Jurkat, Clone E6-1 (cell line): Measurements from ENCODE around the gene STARD10.
A peak's percentile ranks its signal among the peaks of the same experiment; 100 is the strongest.

ENCODE experiments used
- DNase-seq: peaks from one replicate; pipeline ENCODE4 v3.0.0-alpha.2; 2011; ENCODE audit warnings: low read depth, low spot score
- H3K4me3 ChIP-seq: 2 replicates; pipeline ENCODE4 v1.5.1; 2011; ENCODE audit warnings: mild to moderate bottlenecking, low read length, control low read depth, moderate library complexity

Gene STARD10

GRCh38 chr11:72784662-72785061 is 9.2 kb downstream of the STARD10 start:
- no peak overlapping the region for H3K4me3 ChIP-seq
- no peak for DNase-seq

- no peak overlapping the region for H3K4me3 ChIP-seq
- DNase-seq, result no peak
These were observed 10.5 kb downstream of the STARD10 start for GRCh38 chr11:72783144-72783905.

- no peak for DNase-seq
- peak overlapping the region; percentile 43 for H3K4me3 ChIP-seq
These were observed 11.5 kb downstream of the STARD10 start for GRCh38 chr11:72782081-72782920.

GRCh38 chr11:72781313-72782080 is 12.3 kb downstream of the STARD10 start:
- peak overlapping the region; percentile 43 for H3K4me3 ChIP-seq
- no peak for DNase-seq

GRCh38 chr11:72781063-72781312 is 12.9 kb downstream of the STARD10 start:
- DNase-seq, result no peak
- H3K4me3 ChIP-seq, result no peak overlapping the region; the same call in 1 of the 2 replicates

GRCh38 chr11:72780296-72781062 is 13.4 kb downstream of the STARD10 start:
- no peak overlapping the region for H3K4me3 ChIP-seq
- DNase-seq, result no peak

- no peak for DNase-seq
- H3K4me3 ChIP-seq, result no peak overlapping the region
These were observed 14.2 kb downstream of the STARD10 start for GRCh38 chr11:72779495-72780128.

GRCh38 chr11:72778535-72779494 is 15.0 kb downstream of the STARD10 start:
- no peak overlapping the region for H3K4me3 ChIP-seq
- DNase-seq, result no peak

GRCh38 chr11:72777755-72778278 is 16.0 kb downstream of the STARD10 start:
- no peak for DNase-seq
- no peak overlapping the region for H3K4me3 ChIP-seq

GRCh38 chr11:72776844-72777754 is 16.7 kb downstream of the STARD10 start:
- H3K4me3 ChIP-seq, result no peak overlapping the region
- DNase-seq, result no peak

GRCh38 chr11:72776117-72776843 is 17.6 kb downstream of the STARD10 start:
- H3K4me3 ChIP-seq, result no peak overlapping the region
- DNase-seq, result no peak

GRCh38 chr11:72775288-72776110 is 18.3 kb downstream of the STARD10 start:
- H3K4me3 ChIP-seq, result no peak overlapping the region
- no peak for DNase-seq

- DNase-seq, result no peak
These were observed 19.3 kb downstream of the STARD10 start for GRCh38 chr11:72774499-72774898.

GRCh38 chr11:72773696-72774095 is 20.2 kb downstream of the STARD10 start:
- DNase-seq, result no peak
- no peak overlapping the region for H3K4me3 ChIP-seq

More at GRCh38 chr11:72774499-72774898, 19.3 kb downstream of the STARD10 start:
- H3K4me3 ChIP-seq, result no peak overlapping the region

GRCh38 chr11:72773291-72773690 is 20.6 kb downstream of the STARD10 start:
- no peak overlapping the region for H3K4me3 ChIP-seq
- DNase-seq, result no peak
